Right ventricle myocardium inferior (tissue), 1 donor: ENCODE data around the gene SRSF1. TPM values are rescaled to one million over a fixed set of nuclear protein-coding genes. Genes with fewer than 3 reads are reported as not detected.

Experiments used
- ATAC-seq: fragments of 200-7000 bp; cut with Tn5 transposase; one replicate; pipeline ENCODE4 v1.9.1; 2020; ENCODE audit warnings: mild to moderate bottlenecking, moderate library complexity
- DNase-seq: peaks from one replicate; pipeline ENCODE4 v3.0.0; 2021; ENCODE audit errors: missing footprints
- intact Hi-C: fragments of 100-400 bp; cut with DNase I; formaldehyde crosslinking; loops from one replicate; pipeline ENCODE4 v1.11.0; 2022
- total RNA-seq: library from RNA; stranded (reverse); fragmentation: NEBNext Ultra II Directional; extraction: Animal tissue kit (Norgen Biotek cat#: 25700); gene quantifications from one replicate; pipeline ENCODE4 v1.2.1, GENCODE V29; 2021
- donor health status: DM: no; HTN: yes; CAD: no; lungs with severe emphysema.

The SRSF1 gene
- total RNA-seq, 1 donor from 2014 or later: 92.8 TPM

DNA sequence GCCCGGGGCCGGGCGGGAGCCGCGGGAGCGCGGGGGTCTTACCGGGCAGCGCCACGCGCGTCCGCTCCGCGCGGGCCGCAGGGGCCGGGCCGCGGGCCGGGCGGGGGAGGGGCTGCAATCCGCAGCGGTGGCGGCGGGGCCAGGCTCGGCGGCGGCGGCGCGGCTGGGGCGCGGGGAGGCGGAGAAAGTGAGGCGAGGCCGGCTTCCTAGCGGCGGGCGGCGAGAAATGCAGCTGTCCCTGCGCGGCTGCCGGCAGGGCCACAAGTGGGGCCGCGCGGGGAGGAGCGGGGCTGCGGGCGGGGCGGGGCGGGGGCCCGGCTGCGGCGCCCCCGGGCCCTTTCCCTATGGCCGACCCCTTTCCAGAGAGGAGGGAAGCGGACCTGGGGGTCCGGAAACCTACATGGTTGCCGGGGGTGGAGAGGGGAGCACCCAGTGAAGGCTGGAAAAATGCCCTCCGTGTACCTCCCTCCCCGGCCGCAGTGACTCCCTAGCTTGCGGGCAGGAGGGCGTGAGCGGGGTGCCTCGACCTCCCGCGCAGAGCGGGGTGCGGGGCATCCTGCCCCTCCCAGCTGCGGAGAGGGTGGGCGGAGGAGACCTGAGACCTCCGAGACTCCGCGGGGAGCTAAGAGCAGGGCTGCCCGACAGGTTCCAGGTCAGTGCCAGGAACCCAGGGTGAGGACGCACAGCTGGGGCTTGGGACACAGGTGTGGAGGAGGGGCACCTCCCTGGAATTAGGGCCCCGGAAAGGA lies 51.7 kb downstream of the SRSF1 start, which contains the start of gene CUEDC1:
Gene CUEDC1, minus strand, starts transcription at position 230 of the 749 bp plus-strand sequence. CDS start 69,848 bp downstream, outside the sequence.
- intact Hi-C loops: loop anchor here (1.0 to 2.0 kb wide), 3 partner anchors 21 to 63 kb away; partner anchors contain the start of gene VEZF1
- ATAC-seq (peak; percentile 75), DNase-seq (peak; percentile 94)

DNA sequence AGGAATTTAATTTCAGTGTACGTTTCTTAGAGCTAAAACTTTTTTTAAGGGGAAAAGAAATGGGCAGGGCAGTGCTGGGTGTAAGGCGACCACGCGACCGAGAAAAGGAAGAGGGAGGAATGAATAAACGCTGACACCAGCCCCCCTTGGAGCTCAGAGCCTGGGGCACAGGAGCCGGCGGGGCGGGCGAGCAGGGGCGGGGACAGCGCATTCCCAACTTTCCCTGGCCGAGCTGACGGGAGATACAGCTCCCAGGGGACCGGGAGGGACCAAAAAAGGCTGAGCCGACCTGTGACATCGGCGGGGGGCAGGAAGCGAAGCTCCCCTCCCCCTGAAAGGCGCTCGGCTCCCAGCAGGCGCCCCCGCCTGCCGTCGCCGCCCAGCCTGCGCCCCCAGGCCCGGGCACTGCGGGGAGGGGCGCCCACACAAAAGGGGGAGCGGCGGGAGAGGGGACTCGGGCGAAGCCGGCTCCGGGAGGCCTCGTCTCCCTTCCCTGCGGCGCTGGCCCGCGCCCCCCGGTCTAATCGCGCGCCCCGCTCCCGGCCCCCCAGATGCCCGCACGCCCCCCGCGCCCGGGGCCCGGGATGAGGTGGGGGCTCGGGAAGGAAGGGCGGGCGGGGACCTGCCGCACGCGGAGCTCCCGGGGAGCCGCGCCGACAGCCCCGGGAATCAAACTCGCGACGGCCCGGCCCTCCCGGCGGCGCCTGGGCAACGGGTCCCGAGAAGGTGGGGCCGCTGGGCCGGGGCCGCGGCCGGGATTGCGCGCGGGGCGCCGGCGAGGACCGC lies 52.5 kb downstream of the SRSF1 start:
- DNase-seq (peak; percentile 87), ATAC-seq (peak; percentile 86)
- intact Hi-C loops: loop anchor here (1.0 to 2.0 kb wide), 3 partner anchors 20 to 62 kb away; partner anchors contain the start of gene VEZF1

DNA sequence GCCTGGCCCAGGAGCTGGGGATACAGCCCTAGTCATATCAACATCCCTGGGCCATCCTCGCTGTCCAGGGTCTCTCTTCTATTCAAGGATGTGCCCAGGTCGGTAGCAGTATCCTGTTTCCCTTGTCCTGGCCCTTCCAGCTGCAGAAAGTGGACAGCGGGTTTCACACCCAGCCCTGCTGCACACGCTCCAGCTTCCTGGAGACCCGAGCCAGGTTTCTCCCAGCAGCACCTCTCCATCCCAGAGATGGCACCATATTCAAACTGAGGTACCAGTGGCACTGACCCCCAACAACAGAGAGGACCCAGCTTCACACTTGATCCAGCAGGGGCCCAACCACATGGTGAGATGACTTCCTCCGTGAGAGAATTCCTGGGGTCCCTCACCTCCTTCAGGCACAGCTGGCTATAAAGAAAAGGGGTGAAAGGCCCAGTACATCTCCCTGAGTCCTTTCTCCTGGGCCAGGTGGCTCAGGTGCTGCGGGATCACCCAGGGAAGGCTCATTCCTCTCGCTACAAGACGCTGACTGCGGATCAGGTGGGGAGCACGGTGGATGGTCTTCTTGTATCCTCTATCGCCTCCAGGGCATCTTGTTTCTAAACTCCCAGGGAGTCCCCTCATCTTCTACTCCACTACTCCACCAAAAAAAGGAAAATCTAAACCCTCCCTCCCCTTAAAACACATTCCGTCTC lies 53.2 kb downstream of the SRSF1 start:
- DNase-seq: no peak
- ATAC-seq: no peak
- intact Hi-C loops: loop anchor here (2.0 kb wide), 2 partner anchors 19 to 35 kb away; partner anchors contain the start of gene VEZF1

Other genes with a start within 250 kb of the SRSF1 start
- 86.7 TPM for gene MRPS23, start 157.2 kb downstream of the SRSF1 start, total RNA-seq
- gene CUEDC1, start 51.8 kb downstream of the SRSF1 start, total RNA-seq: 49.1 TPM
- 74.2 TPM for gene VEZF1, start 19.0 kb downstream of the SRSF1 start, total RNA-seq
- 81.4 TPM for gene DYNLL2, start 76.2 kb upstream of the SRSF1 start, total RNA-seq
- not detected for gene OR4D1, start 141.1 kb upstream of the SRSF1 start, total RNA-seq
- gene OR4D2, start 159.7 kb upstream of the SRSF1 start, total RNA-seq: not detected
- not detected for gene EPX, start 185.5 kb upstream of the SRSF1 start, total RNA-seq
- 7.7 TPM for gene MKS1, start 212.0 kb upstream of the SRSF1 start, total RNA-seq
- not detected for gene LPO, start 231.3 kb upstream of the SRSF1 start, total RNA-seq